Upper lobe of right lung (tissue), 1 donor: Measurements from ENCODE around the gene REXO5. TPM values are rescaled to one million over a fixed set of nuclear protein-coding genes. Genes with fewer than 3 reads are reported as not detected.
"Not testable (repeated sequence)": the region's sequence is repeated elsewhere in the genome, so short reads cannot be mapped to it uniquely, and the experiment has no call there.

ENCODE experiments used
- ATAC-seq: fragments of 200-7000 bp; cut with Tn5 transposase; one replicate; pipeline ENCODE4 v1.9.1; 2020; ENCODE audit warnings: mild to moderate bottlenecking, moderate library complexity
- DNase-seq: peaks from one replicate; pipeline ENCODE4 v3.0.0-alpha.2; 2020
- H3K27ac ChIP-seq: fragments of 200-600 bp; one replicate; pipeline ENCODE4 v1.8.0; 2022
- H3K27me3 ChIP-seq: fragments of 200-600 bp; one replicate; pipeline ENCODE4 v1.8.0; 2022; ENCODE audit warnings: mild to moderate bottlenecking
- H3K36me3 ChIP-seq: fragments of 200-600 bp; one replicate; pipeline ENCODE4 v1.8.0; 2022
- H3K4me1 ChIP-seq: fragments of 200-600 bp; one replicate; pipeline ENCODE4 v1.8.0; 2022
- H3K4me3 ChIP-seq: fragments of 200-600 bp; one replicate; pipeline ENCODE4 v1.8.0; 2022; ENCODE audit warnings: mild to moderate bottlenecking
- H3K9me3 ChIP-seq: fragments of 200-600 bp; one replicate; pipeline ENCODE4 v1.8.0; 2022
- intact Hi-C: fragments of 100-400 bp; cut with DNase I; formaldehyde crosslinking; loops from one replicate; pipeline ENCODE4 v1.11.0; 2022
- total RNA-seq: library from RNA; stranded (reverse); fragmentation: NEBNext Ultra II Directional; extraction: Animal tissue kit (Norgen Biotek cat#: 25700); gene quantifications from one replicate; pipeline ENCODE4 v1.2.1, GENCODE V29; 2021
- TF ChIP-seq, protein P1 (sequence below): fragments of 200-600 bp; IDR thresholded peaks from one replicate; pipeline ENCODE4 v1.8.0; 2022; ENCODE audit warnings: antibody characterized with exemption
- donor health status: DM: no; HTN: yes; CAD: no; lungs with severe emphysema.

REXO5 gene
- total RNA-seq, 1 donor from 2014 or later: 1.4 TPM

DNA sequence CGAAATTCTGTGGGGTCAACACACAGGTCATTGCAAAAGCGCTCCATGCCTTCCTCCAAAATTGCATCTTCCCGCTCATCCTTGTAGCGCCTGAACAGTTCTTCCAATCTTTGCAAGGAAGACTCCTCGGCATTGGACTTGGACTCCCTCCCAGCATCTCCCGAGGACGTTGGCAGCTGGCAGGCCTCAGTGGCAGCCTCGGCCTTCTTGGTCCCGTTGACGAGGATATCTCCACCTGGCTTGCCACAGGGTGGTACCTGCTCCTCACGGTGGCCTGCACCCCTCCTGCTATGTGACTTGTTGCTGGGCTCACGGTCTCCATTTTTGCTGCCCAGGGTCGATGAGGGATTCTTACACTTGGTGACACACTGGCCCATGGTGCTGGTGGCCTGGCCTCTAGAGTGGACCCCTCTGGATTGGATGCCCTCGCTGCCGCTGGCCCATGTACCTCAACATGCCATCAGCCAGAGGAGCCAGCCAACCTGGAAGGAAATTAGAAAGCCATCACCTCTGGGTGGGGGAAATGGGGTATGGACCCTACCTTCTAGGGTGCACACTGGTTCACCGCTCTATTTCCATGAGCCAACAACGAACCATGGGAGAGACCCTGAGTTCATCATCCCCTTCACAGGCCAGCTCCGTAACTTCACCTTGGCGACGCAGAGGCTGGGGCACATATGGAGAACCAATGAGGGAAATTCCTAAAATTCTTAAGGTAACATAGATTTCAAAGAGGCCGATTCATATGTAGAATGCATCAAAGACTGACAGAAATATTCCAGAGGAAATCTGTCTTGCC is 56.0 kb downstream of the REXO5 start:
- peaks cover 34% of the 10 kb centered on the region for H3K36me3 ChIP-seq
- H3K27ac ChIP-seq: no peak overlapping the region

DNA sequence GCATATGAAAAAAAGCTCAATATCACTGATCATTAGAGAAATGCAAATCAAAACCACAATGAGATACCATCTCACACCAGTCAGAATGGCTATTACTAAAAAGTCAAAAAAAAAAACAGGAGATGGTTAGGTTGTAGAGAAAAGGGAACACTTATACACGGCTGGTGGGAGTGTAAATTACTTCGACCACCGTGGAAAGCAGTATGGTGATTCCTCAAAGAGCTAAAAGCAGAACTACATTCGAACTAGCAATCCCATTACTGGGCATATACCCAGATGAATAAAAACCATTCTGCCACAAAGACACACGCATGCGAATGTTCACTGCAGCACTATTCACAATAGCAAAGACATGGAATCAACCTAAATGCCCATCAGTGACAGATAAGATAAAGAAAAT is 58.0 kb downstream of the REXO5 start:
- Histone ChIP-seq H3K4me1 (peaks cover 46% of the 10 kb centered on the region), H3K36me3 (peaks cover 30% of the 10 kb centered on the region)
- H3K4me3 ChIP-seq, intact Hi-C loops, H3K27ac ChIP-seq, DNase-seq, H3K9me3 ChIP-seq, ATAC-seq, H3K27me3 ChIP-seq: not testable (repeated sequence)

More for the DNA sequence above, 56.0 kb downstream of the REXO5 start:
- intact Hi-C loops: no loop called here
- H3K4me1 ChIP-seq: peaks cover 33% of the 10 kb centered on the region
- DNase-seq: no peak
- no peak for ATAC-seq
- TF ChIP-seq, protein P1, sequence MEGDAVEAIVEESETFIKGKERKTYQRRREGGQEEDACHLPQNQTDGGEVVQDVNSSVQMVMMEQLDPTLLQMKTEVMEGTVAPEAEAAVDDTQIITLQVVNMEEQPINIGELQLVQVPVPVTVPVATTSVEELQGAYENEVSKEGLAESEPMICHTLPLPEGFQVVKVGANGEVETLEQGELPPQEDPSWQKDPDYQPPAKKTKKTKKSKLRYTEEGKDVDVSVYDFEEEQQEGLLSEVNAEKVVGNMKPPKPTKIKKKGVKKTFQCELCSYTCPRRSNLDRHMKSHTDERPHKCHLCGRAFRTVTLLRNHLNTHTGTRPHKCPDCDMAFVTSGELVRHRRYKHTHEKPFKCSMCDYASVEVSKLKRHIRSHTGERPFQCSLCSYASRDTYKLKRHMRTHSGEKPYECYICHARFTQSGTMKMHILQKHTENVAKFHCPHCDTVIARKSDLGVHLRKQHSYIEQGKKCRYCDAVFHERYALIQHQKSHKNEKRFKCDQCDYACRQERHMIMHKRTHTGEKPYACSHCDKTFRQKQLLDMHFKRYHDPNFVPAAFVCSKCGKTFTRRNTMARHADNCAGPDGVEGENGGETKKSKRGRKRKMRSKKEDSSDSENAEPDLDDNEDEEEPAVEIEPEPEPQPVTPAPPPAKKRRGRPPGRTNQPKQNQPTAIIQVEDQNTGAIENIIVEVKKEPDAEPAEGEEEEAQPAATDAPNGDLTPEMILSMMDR: no peak
- H3K27me3 ChIP-seq: no peaks in the 10 kb centered on the region
- H3K4me3 ChIP-seq: no peak overlapping the region
- H3K9me3 ChIP-seq: no peaks in the 10 kb centered on the region

DNA sequence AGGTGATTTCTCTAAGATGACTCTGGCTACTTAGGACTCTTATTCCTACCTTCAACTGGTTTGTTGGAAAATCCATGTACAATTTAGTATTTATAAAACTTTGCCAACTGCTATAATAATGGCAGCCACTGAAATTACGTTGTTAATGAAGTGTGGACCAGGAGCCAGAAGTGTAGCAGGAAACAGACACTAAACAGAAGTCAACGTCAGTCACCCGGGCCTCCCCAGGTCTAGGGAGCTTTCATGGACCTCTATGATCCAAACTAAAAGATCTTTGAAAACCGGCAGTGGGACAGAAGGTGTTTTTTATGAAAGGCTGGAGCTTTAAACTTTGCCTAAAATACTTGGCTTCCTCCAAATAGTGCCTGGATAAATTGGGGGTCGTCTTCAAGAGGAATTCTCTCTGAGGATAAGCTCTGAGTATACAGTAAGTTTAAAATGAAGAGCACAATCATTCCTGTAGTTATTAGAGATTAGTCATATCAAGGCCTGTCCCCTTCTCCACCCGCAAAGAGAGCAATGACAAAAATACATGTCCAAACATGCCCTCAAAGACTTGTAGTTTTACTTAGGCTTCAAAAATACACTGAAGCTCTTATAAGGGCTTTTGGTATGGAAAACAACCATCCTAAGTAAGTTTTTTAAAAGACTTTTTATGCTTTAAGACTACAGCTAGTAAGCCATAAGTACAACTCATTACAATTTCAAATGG is 59.2 kb downstream of the REXO5 start:
- H3K4me1 ChIP-seq: peaks cover 53% of the 10 kb centered on the region
- intact Hi-C loops: no loop called here

DNA sequence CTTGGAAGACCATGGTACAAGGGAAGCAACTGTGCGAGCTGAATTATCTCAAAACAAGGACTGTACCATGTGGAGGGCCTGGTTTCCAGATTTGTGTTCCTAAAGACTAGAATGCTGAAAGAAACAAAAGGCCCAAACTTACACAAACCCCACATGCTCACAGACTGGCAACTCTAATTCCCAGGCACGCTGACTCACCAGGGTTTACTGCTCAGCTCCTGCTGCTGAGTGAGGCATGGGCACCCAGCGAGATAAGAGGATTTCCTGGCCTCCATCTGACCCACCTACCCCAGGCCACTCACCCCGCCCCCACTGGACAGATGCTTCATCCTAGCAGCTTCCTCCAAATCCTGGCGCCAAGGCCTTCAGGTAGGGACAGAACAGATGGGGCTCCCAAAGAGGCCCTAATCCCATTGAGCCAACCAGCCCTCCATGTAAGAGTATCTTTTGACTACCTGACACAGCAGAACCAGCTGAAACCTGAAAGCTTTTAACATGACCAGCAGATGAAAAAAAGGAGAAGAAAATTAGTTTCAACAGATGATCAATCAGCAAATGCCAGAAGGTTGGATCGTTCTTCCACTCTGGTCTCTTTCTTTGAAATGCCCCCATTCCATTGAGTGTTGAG is 59.9 kb downstream of the REXO5 start:
- Histone ChIP-seq H3K4me3 (no peak overlapping the region), H3K4me1 (peaks cover 58% of the 10 kb centered on the region), H3K36me3 (peaks cover 11% of the 10 kb centered on the region), H3K27me3 (no peaks in the 10 kb centered on the region), H3K9me3 (no peaks in the 10 kb centered on the region), H3K27ac (peak overlapping the region; percentile 53)
- intact Hi-C loops: no loop called here
- TF ChIP-seq, protein P1: no peak
- DNase-seq: no peak
- ATAC-seq: peak; percentile 17

More for the DNA sequence above, 59.2 kb downstream of the REXO5 start:
- ATAC-seq (no peak), DNase-seq (no peak)
- H3K9me3 ChIP-seq: no peaks in the 10 kb centered on the region
- H3K27ac ChIP-seq: peak overlapping the region; percentile 53
- no peaks in the 10 kb centered on the region for H3K27me3 ChIP-seq
- H3K36me3 ChIP-seq: peaks cover 18% of the 10 kb centered on the region
- H3K4me3 ChIP-seq: no peak overlapping the region
- TF ChIP-seq, protein P1: no peak

DNA sequence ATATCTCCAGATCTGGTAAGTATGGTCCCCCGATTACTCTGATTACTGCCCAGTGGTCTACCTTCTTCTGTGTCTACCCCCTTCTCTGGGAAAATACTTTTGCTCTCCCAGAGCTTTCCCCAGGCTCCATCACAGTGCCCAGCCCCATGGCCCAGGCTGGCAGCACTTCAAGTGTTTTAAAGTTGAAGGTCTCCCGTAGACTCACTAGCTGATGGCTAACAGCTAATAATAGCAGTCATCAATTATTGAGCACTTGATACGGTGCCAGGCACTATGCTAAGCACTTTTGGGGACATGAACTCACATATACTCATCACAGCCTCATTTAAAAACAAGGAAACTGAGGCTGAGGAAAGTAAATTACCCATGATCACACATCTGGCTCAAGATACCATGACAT is 60.5 kb downstream of the REXO5 start:
- no peak for ATAC-seq
- Histone ChIP-seq H3K27ac (peak overlapping the region; percentile 53), H3K27me3 (no peaks in the 10 kb centered on the region), H3K4me3 (no peak overlapping the region), H3K9me3 (no peaks in the 10 kb centered on the region), H3K4me1 (peaks cover 64% of the 10 kb centered on the region), H3K36me3 (peaks cover 6% of the 10 kb centered on the region)
- TF ChIP-seq, protein P1: no peak
- intact Hi-C loops: no loop called here
- no peak for DNase-seq

DNA sequence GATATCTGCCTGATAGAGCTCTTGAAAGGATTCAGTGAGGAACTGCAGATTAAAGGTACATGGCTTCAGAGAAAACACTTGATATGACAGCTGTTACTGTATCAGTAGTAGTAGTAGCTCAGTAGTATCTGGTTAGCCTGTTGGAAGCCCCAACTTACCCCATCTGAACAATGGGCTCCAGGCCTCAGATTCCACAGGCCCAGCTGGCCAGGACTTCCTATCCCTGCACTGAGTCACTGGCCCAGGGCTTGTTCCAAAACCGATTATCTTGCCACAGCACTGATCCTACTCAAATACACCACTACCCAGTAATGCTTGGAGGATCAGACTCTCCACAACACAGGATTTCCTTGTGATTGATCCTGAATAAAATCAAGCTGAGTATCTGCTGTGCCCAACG is 61.3 kb downstream of the REXO5 start:
- Histone ChIP-seq H3K4me3 (no peak overlapping the region), H3K36me3 (no peaks in the 10 kb centered on the region), H3K9me3 (no peaks in the 10 kb centered on the region), H3K27me3 (no peaks in the 10 kb centered on the region), H3K27ac (no peak overlapping the region), H3K4me1 (peaks cover 70% of the 10 kb centered on the region)
- TF ChIP-seq, protein P1: no peak
- intact Hi-C loops: no loop called here
- DNase-seq (no peak), ATAC-seq (no peak)
